MCF 10A (cell line): ENCODE results near the gene CACNA2D2. TPM values are rescaled to one million over a fixed set of nuclear protein-coding genes. Genes with fewer than 3 reads are reported as not detected.

Experiments used
- BruUV-seq: library from RNA; stranded (reverse); fragments of 400-500 nt; replicated peaks from 2 replicates; lab custom pipeline; 2021; lab: Mats Ljungman, UMichigan
- CTCF ChIA-PET: fragments of 300-600 bp; sonication (Branson Sonifier 250); formaldehyde crosslinking; extraction: SDS; loops from one replicate; lab custom pipeline; 2021; ENCODE audit warnings: antibody characterized with exemption, inconsistent platforms; lab: Yijun Ruan, JAX
- POLR2A ChIA-PET: fragments of 300-600, 350-650 bp; sonication (Branson Sonifier 250); formaldehyde crosslinking; extraction: SDS; loops from one replicate; lab custom pipeline; 2020; ENCODE audit warnings: antibody characterized with exemption, inconsistent platforms; lab: Yijun Ruan, JAX
- DNase-seq: peaks from one replicate; pipeline ENCODE4 v3.0.0-alpha.2; 2018; ENCODE audit not compliant: unreplicated experiment
- H3K27ac Mint-ChIP-seq: one replicate; pipeline ENCODE4 v1.8.0; 2022; ENCODE audit warnings: mild to moderate bottlenecking, low read depth, mixed read lengths; ENCODE audit not compliant: unreplicated experiment
- H3K27me3 Mint-ChIP-seq: one replicate; pipeline ENCODE4 v1.8.0; 2022; ENCODE audit warnings: mixed read lengths; ENCODE audit not compliant: insufficient read depth, unreplicated experiment
- H3K36me3 Mint-ChIP-seq: one replicate; pipeline ENCODE4 v1.8.0; 2022; ENCODE audit warnings: mild to moderate bottlenecking, moderate library complexity, mixed read lengths; ENCODE audit not compliant: insufficient read depth, unreplicated experiment
- H3K4me1 Mint-ChIP-seq: one replicate; pipeline ENCODE4 v1.8.0; 2022; ENCODE audit warnings: mixed read lengths; ENCODE audit not compliant: insufficient read depth, unreplicated experiment
- H3K4me3 Mint-ChIP-seq: one replicate; pipeline ENCODE4 v1.8.0; 2022; ENCODE audit warnings: mild to moderate bottlenecking, moderate library complexity, mixed read lengths; ENCODE audit not compliant: unreplicated experiment
- H3K9me3 Mint-ChIP-seq: one replicate; pipeline ENCODE4 v1.8.0; 2022; ENCODE audit warnings: mixed read lengths; ENCODE audit not compliant: unreplicated experiment
- CTCF ChIP-seq: fragments of 200-600 bp; IDR thresholded peaks from one replicate; pipeline ENCODE4 v1.8.0; 2022; ENCODE audit warnings: antibody characterized with exemption, mild to moderate bottlenecking; ENCODE audit not compliant: unreplicated experiment
- intact Hi-C: fragments of 100-400 bp; cut with micrococcal nuclease; formaldehyde crosslinking; loops from 2 replicates; pipeline ENCODE4 v1.14.1; 2022
- total RNA-seq: library from RNA; stranded (reverse); gene quantifications from 2 replicates; pipeline ENCODE4 v1.2.3, GENCODE V29; 2022

The CACNA2D2 gene
- total RNA-seq, 1 experiment from 2014 or later, result not detected

- H3K27me3 Mint-ChIP-seq, result peaks cover 18% of the 10 kb centered on the region
- DNase-seq, result peak; percentile 69
- no peaks in the 10 kb centered on the region for H3K9me3 Mint-ChIP-seq
- POLR2A ChIA-PET, result interaction anchor here (0.6 to 1.0 kb wide), 3 partner anchors 27 to 239 kb away, joined by 3 to 5 read pairs (median 3); partner anchors contain the start of genes CYB561D2, HEMK1, HYAL1 and NPRL2
- no peaks in the 10 kb centered on the region for H3K4me1 Mint-ChIP-seq
- intact Hi-C loops, result loop anchor here (1.0 to 2.0 kb wide), 4 partner anchors 24 to 195 kb away; no protein-coding TSS in a partner anchor
- no TSS peak for BruUV-seq
- no peak overlapping the region for H3K27ac Mint-ChIP-seq
- H3K36me3 Mint-ChIP-seq, result no peaks in the 10 kb centered on the region
- TF ChIP-seq CTCF, result peak; percentile 73
- CTCF ChIA-PET, result interaction anchor here (0.5 to 5.7 kb wide), 45 partner anchors 9 to 924 kb away, joined by 3 to 53 read pairs (median 5); partner anchors contain the start of genes CYB561D2, MAPKAPK3, NPRL2 and ZMYND10
- no peak overlapping the region for H3K4me3 Mint-ChIP-seq
Measured at GRCh38 chr3:50542177-50543034, 39.0 kb upstream of the CACNA2D2 start.

GRCh38 chr3:50539356-50540286, 36.2 kb upstream of the CACNA2D2 start:
- no TSS peak for BruUV-seq
- DNase-seq, result no peak
- Mint-ChIP-seq H3K36me3 (no peaks in the 10 kb centered on the region), H3K4me1 (no peaks in the 10 kb centered on the region), H3K27ac (no peak overlapping the region), H3K27me3 (peaks cover 46% of the 10 kb centered on the region), H3K4me3 (no peak overlapping the region), H3K9me3 (no peaks in the 10 kb centered on the region)
- POLR2A ChIA-PET, result interaction anchor here (0.6 kb wide), 1 partner anchor 159 kb away, joined by 5 read pairs; no protein-coding TSS in a partner anchor
- TF ChIP-seq CTCF, result no peak
- CTCF ChIA-PET, result interaction anchor here (0.6 to 5.7 kb wide), 13 partner anchors 12 to 281 kb away, joined by 3 to 53 read pairs (median 3); no protein-coding TSS in a partner anchor
- intact Hi-C loops, result no loop called here

GRCh38 chr3:50537421-50538129, 34.1 kb upstream of the CACNA2D2 start:
- no peak for TF ChIP-seq CTCF
- ChIA-PET CTCF (interaction anchor here (0.7 to 3.0 kb wide), 8 partner anchors 12 to 563 kb away, joined by 3 to 13 read pairs (median 4); no protein-coding TSS in a partner anchor), POLR2A (no interaction called here)
- Mint-ChIP-seq H3K9me3 (no peaks in the 10 kb centered on the region), H3K4me3 (no peak overlapping the region), H3K36me3 (no peaks in the 10 kb centered on the region), H3K4me1 (peaks cover under 1% of the 10 kb centered on the region), H3K27ac (no peak overlapping the region), H3K27me3 (peaks cover 63% of the 10 kb centered on the region)
- intact Hi-C loops, result no loop called here
- BruUV-seq, result no TSS peak
- DNase-seq, result no peak
